GM23248 (cell line): ENCODE measurements around the gene CDH19.

ENCODE experiments used
- EZH2 ChIP-seq: fragments of 200-600 bp; sonication (generic); IDR thresholded peaks from 2 replicates; pipeline ENCODE4 v1.6.1; 2018; ENCODE audit warnings: antibody characterized with exemption, mild to moderate bottlenecking; ENCODE audit not compliant: insufficient read depth, poor library complexity, severe bottlenecking
- EZH2phosphoT487 ChIP-seq: fragments of 200-600 bp; sonication (generic); IDR thresholded peaks from 2 replicates; pipeline ENCODE4 v1.6.1; 2018; ENCODE audit warnings: antibody characterized with exemption, moderate library complexity, mild to moderate bottlenecking, low read depth; ENCODE audit not compliant: insufficient read depth

DNA sequence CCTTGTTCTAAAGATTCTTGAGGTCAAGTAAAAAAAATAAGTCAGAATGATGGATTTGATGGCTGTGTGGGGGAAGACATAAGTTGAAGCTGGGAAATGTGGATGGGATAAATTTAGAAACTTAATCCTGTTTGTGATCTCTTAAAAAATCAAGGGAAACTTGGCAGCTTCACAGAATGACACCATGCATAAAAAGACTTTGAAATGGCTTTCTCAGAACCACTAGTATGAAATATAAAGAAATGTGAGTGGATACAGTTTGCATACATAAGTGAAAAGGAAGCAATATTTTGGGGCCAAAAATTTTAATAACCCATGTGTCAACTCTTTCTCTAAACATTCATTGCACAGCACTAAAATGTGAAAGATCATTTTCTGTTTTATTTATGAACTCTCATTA, 21.7 kb downstream of the CDH19 start:
- TF ChIP-seq EZH2, result no peak
- TF ChIP-seq EZH2phosphoT487, result no peak
